Prostate gland (tissue), 2 donors: ENCODE measurements around the gene STXBP6. TPM values are rescaled to one million over a fixed set of nuclear protein-coding genes. Genes with fewer than 3 reads are reported as not detected.

Source experiments
- DNase-seq: peaks from one replicate; pipeline ENCODE4 v3.0.0-alpha.2; 2019; ENCODE audit warnings: low spot score
- H3K27ac ChIP-seq, 2 donors: fragments of 200-600 bp; sonication (generic); 2 replicates each; pipeline ENCODE4 v1.5.1; 2017 to 2019
- H3K27me3 ChIP-seq: fragments of 200-600 bp; sonication (generic); replicated peaks from 2 replicates; pipeline ENCODE4 v1.5.1; 2019; ENCODE audit not compliant: insufficient read depth
- H3K36me3 ChIP-seq, 2 donors: fragments of 200-600 bp; sonication (generic); 1 replicate in 1 of 2; 2 replicates in 1 of 2; pipeline versions ENCODE4 v1.5.1 to v1.8.1; 2017 to 2019
- H3K4me1 ChIP-seq: fragments of 200-600 bp; sonication (generic); replicated peaks from 2 replicates; pipeline ENCODE4 v1.5.1; 2019
- H3K4me3 ChIP-seq, 2 donors: fragments of 200-600 bp; sonication (generic); 2 replicates each; pipeline ENCODE4 v1.5.1; 2017 to 2019
- H3K9me3 ChIP-seq: fragments of 200-600 bp; sonication (generic); 2 replicates; pipeline ENCODE4 v1.5.1; 2017
- CTCF ChIP-seq, 4 experiments: fragments of 200-600 bp in 2 of 4; fragments of 450-650 bp in 2 of 4; sonication (generic) in 2 of 4; IDR thresholded peaks; 1 replicate in 3 of 4; 2 replicates in 1 of 4; pipeline ENCODE4 v1.5.1; 2016 to 2019; ENCODE audit warnings: antibody characterized with exemption in 4 of 4, mild to moderate bottlenecking in 2 of 4, moderate library complexity in 2 of 4
- POLR2A ChIP-seq: fragments of 450-650 bp; IDR thresholded peaks from one replicate; pipeline ENCODE4 v1.6.1; 2016; ENCODE audit warnings: antibody characterized with exemption, mild to moderate bottlenecking
- POLR2AphosphoS5 ChIP-seq: sonication (generic); formaldehyde crosslinking; IDR thresholded peaks from one replicate; pipeline ENCODE4 v1.6.1; 2017; ENCODE audit warnings: antibody characterized with exemption
- WGBS: methylation state at CpG from one replicate; pipeline ENCODE4 v1.1.5; 2018; 5-methylcytosine and 5-hydroxymethylcytosine counted together
- intact Hi-C: fragments of 100-400 bp; cut with DNase I; formaldehyde crosslinking; loops from one replicate; pipeline ENCODE4 v1.14.2; 2022
- total RNA-seq, 2 donors: library from RNA; depleted of rRNA; stranded (reverse); fragments of >200 nt; gene quantifications; one replicate each; pipeline ENCODE4 v1.1.0, GENCODE V29; 2016

The STXBP6 gene
- total RNA-seq, 2 donors from 2014 or later, result 12.4 to 32.3 TPM

GRCh38 chr14:25086081-25086480, 36.1 kb upstream of the STXBP6 start:
- Histone ChIP-seq H3K36me3 (no peaks in the 10 kb centered on the region), H3K9me3 (no peaks in the 10 kb centered on the region), H3K4me3 (no peak overlapping the region), H3K27me3 (no peaks in the 10 kb centered on the region), H3K4me1 (no peaks in the 10 kb centered on the region), H3K27ac (no peak overlapping the region)
- no peak for DNase-seq
- TF ChIP-seq CTCF (IDR thresholded peaks at IDR 0.05), result no peak
- TF ChIP-seq POLR2A, result no peak
- 68% methylated on average over 6 of the region's 6 CpGs for WGBS
- intact Hi-C loops, result no loop called here

GRCh38 chr14:25080682-25081081, 30.7 kb upstream of the STXBP6 start:
- Histone ChIP-seq H3K4me3 (no peak overlapping the region), H3K27ac (no peak overlapping the region), H3K4me1 (no peaks in the 10 kb centered on the region), H3K9me3 (no peaks in the 10 kb centered on the region), H3K36me3 (no peaks in the 10 kb centered on the region), H3K27me3 (no peaks in the 10 kb centered on the region)
- no peak for DNase-seq
- intact Hi-C loops, result no loop called here
- 86% methylated on average over 2 of the region's 2 CpGs for WGBS
- no peak for TF ChIP-seq POLR2A
- no peak for TF ChIP-seq POLR2AphosphoS5
- no peak for TF ChIP-seq CTCF (IDR thresholded peaks at IDR 0.05)

GRCh38 chr14:25079311-25079710, 29.4 kb upstream of the STXBP6 start:
- no peak for DNase-seq
- Histone ChIP-seq H3K4me1 (no peaks in the 10 kb centered on the region), H3K9me3 (no peaks in the 10 kb centered on the region), H3K36me3 (no peaks in the 10 kb centered on the region), H3K27me3 (no peaks in the 10 kb centered on the region), H3K27ac (no peak overlapping the region), H3K4me3 (no peak overlapping the region)
- WGBS, result 93% methylated on average over 1 of the region's 1 CpG
- no peak for TF ChIP-seq CTCF (IDR thresholded peaks at IDR 0.05)
- TF ChIP-seq POLR2A, result no peak
- no peak for TF ChIP-seq POLR2AphosphoS5
- intact Hi-C loops, result no loop called here

- TF ChIP-seq POLR2A (no peak), POLR2AphosphoS5 (no peak), CTCF (IDR thresholded peaks at IDR 0.05) (no peak)
- WGBS, result 66% methylated on average over 4 of the region's 4 CpGs
- H3K9me3 ChIP-seq, result no peaks in the 10 kb centered on the region
- no peaks in the 10 kb centered on the region for H3K4me1 ChIP-seq
- intact Hi-C loops, result no loop called here
- no peaks in the 10 kb centered on the region for H3K27me3 ChIP-seq
- no peak for DNase-seq
- no peaks in the 10 kb centered on the region for H3K36me3 ChIP-seq
- no peak overlapping the region for H3K27ac ChIP-seq
- no peak overlapping the region for H3K4me3 ChIP-seq
Observed at GRCh38 chr14:25074099-25074685, 24.2 kb upstream of the STXBP6 start.

GRCh38 chr14:25069879-25070278, 19.9 kb upstream of the STXBP6 start:
- 95% methylated on average over 7 of the region's 7 CpGs for WGBS
- H3K4me3 ChIP-seq, result no peak overlapping the region
- no peaks in the 10 kb centered on the region for H3K4me1 ChIP-seq
- no peak for DNase-seq
- H3K36me3 ChIP-seq, result no peaks in the 10 kb centered on the region
- no peak overlapping the region for H3K27ac ChIP-seq
- no peaks in the 10 kb centered on the region for H3K27me3 ChIP-seq
- intact Hi-C loops, result no loop called here
- TF ChIP-seq CTCF (IDR thresholded peaks at IDR 0.05) (no peak), POLR2A (no peak), POLR2AphosphoS5 (no peak)
- no peaks in the 10 kb centered on the region for H3K9me3 ChIP-seq
